Endodermal cell (in vitro differentiated cells): ENCODE data around the gene SPA17. TPM values are rescaled to one million over a fixed set of nuclear protein-coding genes. Genes with fewer than 3 reads are reported as not detected.
A peak's percentile ranks its signal among the peaks of the same experiment; 100 is the strongest.

Experiments used
- DNase-seq: peaks from one replicate; pipeline ENCODE4 v3.0.0-alpha.2; 2017
- H3K27ac ChIP-seq: 2 replicates; pipeline ENCODE4 v1.5.1; 2013; ENCODE audit warnings: mild to moderate bottlenecking, low read depth, low read length, moderate library complexity
- H3K27me3 ChIP-seq: 2 replicates; pipeline ENCODE4 v1.6.1; 2013; ENCODE audit warnings: mild to moderate bottlenecking, low read length, moderate library complexity; ENCODE audit not compliant: insufficient read depth, control insufficient read depth, poor library complexity, severe bottlenecking
- H3K36me3 ChIP-seq: 2 replicates; pipeline ENCODE4 v1.7.0; 2013; ENCODE audit warnings: mild to moderate bottlenecking, low read length, moderate library complexity; ENCODE audit not compliant: control insufficient read depth, insufficient read depth
- H3K4me1 ChIP-seq: one replicate; pipeline ENCODE4 v1.7.0; 2013; ENCODE audit warnings: low read length; ENCODE audit not compliant: control insufficient read depth, insufficient read depth
- H3K4me3 ChIP-seq: 2 replicates; pipeline ENCODE4 v1.5.1; 2013; ENCODE audit warnings: mild to moderate bottlenecking, low read length, moderate library complexity
- H3K9ac ChIP-seq: 2 replicates; pipeline ENCODE4 v1.6.1; 2013; ENCODE audit warnings: mild to moderate bottlenecking, low read length, moderate library complexity; ENCODE audit not compliant: poor library complexity, severe bottlenecking; ENCODE audit errors: extremely low read depth
- H3K9me3 ChIP-seq: 2 replicates; pipeline ENCODE4 v1.6.1; 2013; ENCODE audit warnings: mild to moderate bottlenecking, low read length, moderate library complexity; ENCODE audit not compliant: control insufficient read depth
- H3K27ac Mint-ChIP-seq: 2 replicates; pipeline ENCODE4 v1.8.0; 2020; ENCODE audit warnings: mixed read lengths
- H3K27me3 Mint-ChIP-seq: 2 replicates; pipeline ENCODE4 v1.8.0; 2021; ENCODE audit warnings: mild to moderate bottlenecking, mixed read lengths; ENCODE audit not compliant: insufficient read depth
- H3K36me3 Mint-ChIP-seq: 2 replicates; pipeline ENCODE4 v1.8.0; 2020; ENCODE audit warnings: low read depth, mixed read lengths
- H3K4me1 Mint-ChIP-seq: 2 replicates; pipeline ENCODE4 v1.8.0; 2020; ENCODE audit warnings: mixed read lengths
- H3K4me3 Mint-ChIP-seq: 2 replicates; pipeline ENCODE4 v1.8.0; 2020; ENCODE audit warnings: mild to moderate bottlenecking, moderate library complexity, mixed read lengths
- H3K9me3 Mint-ChIP-seq: 2 replicates; pipeline ENCODE4 v1.8.0; 2020; ENCODE audit warnings: mild to moderate bottlenecking, mixed read lengths
- WGBS, 2 experiments: methylation state at CpG; one replicate each; pipeline versions ENCODE4 v1.1.5 to v1.1.7; 2013; ENCODE audit warnings: missing lambda C conversion rate in 2 of 2, mixed read lengths in 1 of 2; ENCODE audit not compliant: insufficient coverage in 1 of 2, insufficient read length in 1 of 2; 5-methylcytosine and 5-hydroxymethylcytosine counted together
- total RNA-seq, 2 donors: library from RNA; stranded (reverse); fragmentation: NEBNext Ultra II Directional in 1 of 2; extraction: Animal tissue kit (Norgen Biotek cat#: 25700) in 1 of 2; gene quantifications; 2 replicates in 1 of 2; 3 replicates in 1 of 2; pipeline ENCODE4 v1.2.1, GENCODE V29; 2021
- TF ChIP-seq, protein P1 (sequence below): fragments of 200-600 bp; sonication (generic); conservative IDR thresholded peaks from 2 replicates; pipeline ENCODE4 v1.5.0; 2021; ENCODE audit warnings: antibody characterized with exemption, mild to moderate bottlenecking

The SPA17 gene
- total RNA-seq, 2 donors from 2014 or later = 19.6 to 21.8 TPM

DNA sequence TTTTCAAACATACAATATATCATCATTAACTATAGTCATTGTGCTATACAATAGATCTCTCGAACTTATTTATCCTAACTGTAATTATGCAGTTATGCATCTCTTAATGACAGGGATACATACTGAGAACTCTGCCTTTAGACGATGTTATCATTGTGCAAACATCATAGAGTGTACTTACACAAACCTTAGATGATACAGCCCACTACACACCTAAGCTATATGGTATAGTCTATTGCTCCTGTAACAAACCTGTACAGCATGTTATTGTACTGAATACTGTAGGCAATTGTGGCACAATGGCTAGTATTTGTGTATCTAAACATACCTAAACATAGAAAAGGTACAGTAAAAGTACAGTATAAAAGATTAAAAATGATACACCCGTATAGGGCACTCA lies 38.7 kb downstream of the SPA17 start:
- Histone ChIP-seq H3K4me1 (no peaks in the 10 kb centered on the region), H3K36me3 (no peaks in the 10 kb centered on the region), H3K27me3 (peaks cover 29% of the 10 kb centered on the region), H3K4me3 (no peak overlapping the region), H3K9ac (no peak overlapping the region), H3K27ac (no peak overlapping the region), H3K9me3 (no peaks in the 10 kb centered on the region)
- Mint-ChIP-seq H3K27me3 (peaks cover 55% of the 10 kb centered on the region), H3K27ac (no peak overlapping the region), H3K4me3 (no peak overlapping the region), H3K9me3 (peaks cover 3% of the 10 kb centered on the region), H3K36me3 (no peaks in the 10 kb centered on the region), H3K4me1 (peaks cover 1% of the 10 kb centered on the region)
- 92 to 93% methylated on average over 2 of the region's 3 CpGs for WGBS, 2 experiments
- TF ChIP-seq, protein P1, sequence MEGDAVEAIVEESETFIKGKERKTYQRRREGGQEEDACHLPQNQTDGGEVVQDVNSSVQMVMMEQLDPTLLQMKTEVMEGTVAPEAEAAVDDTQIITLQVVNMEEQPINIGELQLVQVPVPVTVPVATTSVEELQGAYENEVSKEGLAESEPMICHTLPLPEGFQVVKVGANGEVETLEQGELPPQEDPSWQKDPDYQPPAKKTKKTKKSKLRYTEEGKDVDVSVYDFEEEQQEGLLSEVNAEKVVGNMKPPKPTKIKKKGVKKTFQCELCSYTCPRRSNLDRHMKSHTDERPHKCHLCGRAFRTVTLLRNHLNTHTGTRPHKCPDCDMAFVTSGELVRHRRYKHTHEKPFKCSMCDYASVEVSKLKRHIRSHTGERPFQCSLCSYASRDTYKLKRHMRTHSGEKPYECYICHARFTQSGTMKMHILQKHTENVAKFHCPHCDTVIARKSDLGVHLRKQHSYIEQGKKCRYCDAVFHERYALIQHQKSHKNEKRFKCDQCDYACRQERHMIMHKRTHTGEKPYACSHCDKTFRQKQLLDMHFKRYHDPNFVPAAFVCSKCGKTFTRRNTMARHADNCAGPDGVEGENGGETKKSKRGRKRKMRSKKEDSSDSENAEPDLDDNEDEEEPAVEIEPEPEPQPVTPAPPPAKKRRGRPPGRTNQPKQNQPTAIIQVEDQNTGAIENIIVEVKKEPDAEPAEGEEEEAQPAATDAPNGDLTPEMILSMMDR = no peak
- DNase-seq = no peak

DNA sequence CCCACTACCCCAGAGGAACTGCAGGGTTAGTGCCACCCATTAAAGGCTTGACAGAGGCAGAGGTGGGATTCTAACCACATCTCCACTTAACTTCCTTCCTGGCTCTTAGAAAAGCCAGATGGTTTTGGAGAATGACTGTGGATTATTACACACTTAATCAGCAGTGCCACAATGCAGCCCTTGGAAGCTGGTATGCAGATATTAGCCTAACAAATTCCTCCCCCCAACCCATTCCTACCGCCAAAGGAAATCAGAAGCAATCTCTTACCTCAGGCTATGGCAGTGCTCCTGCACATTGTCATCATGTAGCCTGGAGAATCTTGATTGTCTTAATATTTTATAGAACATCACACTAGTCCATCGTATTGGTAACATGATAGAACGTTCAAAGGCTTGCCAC lies 42.9 kb downstream of the SPA17 start:
- peaks cover 69% of the 10 kb centered on the region for H3K27me3 ChIP-seq
- H3K36me3 ChIP-seq = no peaks in the 10 kb centered on the region
- Mint-ChIP-seq H3K4me1 (peaks cover 34% of the 10 kb centered on the region), H3K36me3 (no peaks in the 10 kb centered on the region), H3K27ac (no peak overlapping the region), H3K9me3 (no peaks in the 10 kb centered on the region), H3K27me3 (peaks cover 86% of the 10 kb centered on the region), H3K4me3 (no peak overlapping the region)
- no peak overlapping the region for H3K27ac ChIP-seq
- DNase-seq = no peak
- peaks cover 11% of the 10 kb centered on the region for H3K4me1 ChIP-seq
- TF ChIP-seq, protein P1 = no peak
- H3K9me3 ChIP-seq = no peaks in the 10 kb centered on the region
- 72% methylated on average over 3 of the region's 3 CpGs; no CpG with 5 or more reads in 1 of the 2 experiments for WGBS, 2 experiments
- H3K9ac ChIP-seq = no peak overlapping the region
- H3K4me3 ChIP-seq = no peak overlapping the region

DNA sequence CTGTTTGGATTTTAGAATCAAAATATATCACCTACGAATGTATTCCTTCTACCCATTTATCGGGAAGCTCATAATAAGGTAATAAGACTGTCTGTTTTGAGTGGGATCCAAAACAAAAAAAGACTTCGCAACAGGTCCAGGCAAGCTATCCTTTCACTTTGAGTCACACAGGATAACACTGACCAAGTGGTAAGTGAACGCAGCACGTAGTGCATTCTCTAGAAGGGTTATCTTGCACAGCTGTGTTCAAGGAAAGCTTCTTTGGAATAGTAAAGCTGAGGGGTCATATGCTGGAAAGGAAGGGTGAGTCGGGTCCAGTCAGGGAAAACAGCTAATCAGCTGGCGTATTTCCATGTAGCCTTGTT lies 43.7 kb downstream of the SPA17 start:
- H3K9me3 ChIP-seq = no peaks in the 10 kb centered on the region
- DNase-seq = no peak
- H3K27me3 ChIP-seq = peaks cover 75% of the 10 kb centered on the region
- Mint-ChIP-seq H3K27me3 (peaks cover 88% of the 10 kb centered on the region), H3K9me3 (no peaks in the 10 kb centered on the region), H3K4me1 (peaks cover 42% of the 10 kb centered on the region), H3K36me3 (no peaks in the 10 kb centered on the region), H3K27ac (no peak overlapping the region), H3K4me3 (peak overlapping the region; percentile 51)
- WGBS, 2 experiments = 63 to 65% methylated on average over 5 to 6 of the region's 7 CpGs
- no peak overlapping the region for H3K9ac ChIP-seq
- no peaks in the 10 kb centered on the region for H3K36me3 ChIP-seq
- H3K4me3 ChIP-seq = peak overlapping the region; percentile 72
- peaks cover 16% of the 10 kb centered on the region for H3K4me1 ChIP-seq
- TF ChIP-seq, protein P1 = no peak
- no peak overlapping the region for H3K27ac ChIP-seq
